ENCODE data around the gene CHCHD6.

The CHCHD6 gene

GRCh38 chr3:126983653-126984390 is 279.8 kb downstream of the CHCHD6 start:
- DNase-seq (ENCODE audit: insufficient read length, low spot score) (peak; percentile 54), FAIRE-seq (no peak)
- no peak for TF ChIP-seq POLR2A (IDR thresholded peaks at IDR 0.05; ENCODE audit: low read depth, low read length)

- DNase-seq (ENCODE audit: insufficient read length, low spot score): no peak
- FAIRE-seq: no peak
- no peak for TF ChIP-seq POLR2A (IDR thresholded peaks at IDR 0.05; ENCODE audit: low read depth, low read length)
Observed at GRCh38 chr3:126984391-126985131, 280.5 kb downstream of the CHCHD6 start.

GRCh38 chr3:126985132-126985985 is 281.3 kb downstream of the CHCHD6 start:
- no peak for DNase-seq (ENCODE audit: insufficient read length, low spot score)
- FAIRE-seq: no peak
- no peak for TF ChIP-seq POLR2A (IDR thresholded peaks at IDR 0.05; ENCODE audit: low read depth, low read length)

GRCh38 chr3:126986001-126986400 is 282.0 kb downstream of the CHCHD6 start:
- DNase-seq (ENCODE audit: insufficient read length, low spot score) (no peak), FAIRE-seq (no peak)

GRCh38 chr3:126987129-126987528 is 283.1 kb downstream of the CHCHD6 start:
- no peak for TF ChIP-seq POLR2A (IDR thresholded peaks at IDR 0.05; ENCODE audit: low read depth, low read length)
- no peak for DNase-seq (ENCODE audit: insufficient read length, low spot score)
- FAIRE-seq: no peak

More at GRCh38 chr3:126986001-126986400, 282.0 kb downstream of the CHCHD6 start:
- no peak for TF ChIP-seq POLR2A (IDR thresholded peaks at IDR 0.05; ENCODE audit: low read depth, low read length)

- FAIRE-seq (no peak), DNase-seq (ENCODE audit: insufficient read length, low spot score) (no peak)
- TF ChIP-seq POLR2A (IDR thresholded peaks at IDR 0.05; ENCODE audit: low read depth, low read length): no peak
Observed at GRCh38 chr3:126987596-126987995, 283.6 kb downstream of the CHCHD6 start.

GRCh38 chr3:126988451-126989021 is 284.5 kb downstream of the CHCHD6 start:
- TF ChIP-seq POLR2A (IDR thresholded peaks at IDR 0.05; ENCODE audit: low read depth, low read length): no peak
- FAIRE-seq (no peak), DNase-seq (ENCODE audit: insufficient read length, low spot score) (no peak)

- DNase-seq (ENCODE audit: insufficient read length, low spot score) (no peak), FAIRE-seq (no peak)
- TF ChIP-seq POLR2A (IDR thresholded peaks at IDR 0.05; ENCODE audit: low read depth, low read length): no peak
Observed at GRCh38 chr3:126989316-126990023, 285.4 kb downstream of the CHCHD6 start.

- no peak for FAIRE-seq
- no peak for TF ChIP-seq POLR2A (IDR thresholded peaks at IDR 0.05; ENCODE audit: low read depth, low read length)
Observed at GRCh38 chr3:126990024-126990700, 286.1 kb downstream of the CHCHD6 start.

GRCh38 chr3:126990890-126991289 is 286.9 kb downstream of the CHCHD6 start:
- no peak for DNase-seq (ENCODE audit: insufficient read length, low spot score)
- TF ChIP-seq POLR2A (IDR thresholded peaks at IDR 0.05; ENCODE audit: low read depth, low read length): no peak
- no peak for FAIRE-seq

More at GRCh38 chr3:126990024-126990700, 286.1 kb downstream of the CHCHD6 start:
- no peak for DNase-seq (ENCODE audit: insufficient read length, low spot score)

GRCh38 chr3:126991366-126992200 is 287.5 kb downstream of the CHCHD6 start:
- no peak for TF ChIP-seq POLR2A (IDR thresholded peaks at IDR 0.05; ENCODE audit: low read depth, low read length)
- no peak for DNase-seq (ENCODE audit: insufficient read length, low spot score)
- no peak for FAIRE-seq

- no peak for TF ChIP-seq POLR2A (IDR thresholded peaks at IDR 0.05; ENCODE audit: low read depth, low read length)
- FAIRE-seq (no peak), DNase-seq (ENCODE audit: insufficient read length, low spot score) (no peak)
Observed at GRCh38 chr3:126992216-126992615, 288.2 kb downstream of the CHCHD6 start.

Data from H54 (cell line).